Effector memory CD8-positive, alpha-beta T cell (primary cell): ENCODE results near the gene ARHGEF12.

Source experiments
- ATAC-seq: fragments of 150-1000 bp; cut with Tn5 transposase; replicated peaks from 2 replicates; pipeline ENCODE4 v1.10.0; 2021; ENCODE audit warnings: mild to moderate bottlenecking, moderate library complexity
- DNase-seq, 3 experiments: peaks; one replicate each; pipeline ENCODE4 v3.0.0; 2021
- H3K27ac Mint-ChIP-seq, 2 donors: one replicate each; pipeline ENCODE4 v1.8.0; 2022; ENCODE audit warnings: mild to moderate bottlenecking in 2 of 2, mixed read lengths in 2 of 2, moderate library complexity in 2 of 2
- H3K27me3 Mint-ChIP-seq, 2 donors: one replicate each; pipeline ENCODE4 v1.8.0; 2022; ENCODE audit warnings: mixed read lengths in 2 of 2
- H3K36me3 Mint-ChIP-seq: one replicate; pipeline ENCODE4 v1.8.0; 2022; ENCODE audit warnings: mild to moderate bottlenecking, moderate library complexity, mixed read lengths; ENCODE audit not compliant: insufficient read depth
- H3K4me1 Mint-ChIP-seq, 2 donors: one replicate each; pipeline ENCODE4 v1.8.0; 2022; ENCODE audit warnings: low read depth in 2 of 2, mixed read lengths in 2 of 2
- H3K4me3 Mint-ChIP-seq, 2 donors: one replicate each; pipeline ENCODE4 v1.8.0; 2022; ENCODE audit warnings: mild to moderate bottlenecking in 2 of 2, mixed read lengths in 2 of 2, moderate library complexity in 2 of 2
- H3K9me3 Mint-ChIP-seq, 2 donors: one replicate each; pipeline ENCODE4 v1.8.0; 2022; ENCODE audit warnings: mixed read lengths in 2 of 2

ARHGEF12 gene

GRCh38 chr11:120537996-120538395 is 201.8 kb downstream of the ARHGEF12 start:
- DNase-seq (no peak), ATAC-seq (no peak)
- no peak overlapping the region for H3K27ac Mint-ChIP-seq
- peaks cover 28 to 73% of the 10 kb centered on the region in 2 donors for H3K27me3 Mint-ChIP-seq
- no peak overlapping the region for H3K4me3 Mint-ChIP-seq
- no peaks in the 10 kb centered on the region for H3K36me3 Mint-ChIP-seq
- no peaks in the 10 kb centered on the region for H3K4me1 Mint-ChIP-seq
- H3K9me3 Mint-ChIP-seq, result no peaks in the 10 kb centered on the region

DNA sequence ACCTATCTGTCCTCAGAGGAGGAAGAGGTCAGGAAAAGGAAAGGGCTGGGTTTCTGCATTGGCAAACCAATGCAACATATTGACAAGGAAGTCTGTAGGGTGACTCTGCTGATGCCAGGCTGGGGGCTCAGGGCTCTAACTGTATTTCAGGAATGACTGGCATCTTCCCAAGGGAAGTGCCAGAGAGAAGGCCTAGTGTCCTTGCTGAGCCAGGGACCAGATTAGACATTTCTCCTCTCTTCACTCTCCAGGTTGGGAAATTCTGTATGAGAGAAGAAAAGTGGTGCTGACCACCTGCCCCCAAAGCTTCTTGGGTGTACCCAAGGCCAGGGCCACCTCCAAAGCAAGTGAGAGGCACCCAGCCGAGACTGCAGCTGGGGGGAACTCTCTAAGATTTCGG is 202.5 kb downstream of the ARHGEF12 start:
- Mint-ChIP-seq H3K9me3 (no peaks in the 10 kb centered on the region), H3K4me3 (no peak overlapping the region), H3K27me3 (peaks cover 27 to 66% of the 10 kb centered on the region in 2 donors), H3K36me3 (no peaks in the 10 kb centered on the region), H3K4me1 (no peaks in the 10 kb centered on the region), H3K27ac (no peak overlapping the region)
- ATAC-seq, result no peak
- DNase-seq, result no peak
